OCI-LY3 (cell line): ENCODE data around the gene BLOC1S4.
A peak's percentile ranks its signal among the peaks of the same experiment; 100 is the strongest.

Source experiments
- EZH2phosphoT487 ChIP-seq: fragments of 200-600 bp; shearing (Covaris generic); IDR thresholded peaks from 2 replicates; pipeline ENCODE4 v1.6.1; 2018; ENCODE audit warnings: antibody characterized with exemption, mixed run types, low read depth
- TF ChIP-seq, protein P1 (sequence below): fragments of 200-600, 300-600 bp; sonication (generic); IDR thresholded peaks from 2 replicates; pipeline ENCODE4 v1.5.1; 2014; ENCODE audit warnings: antibody characterized with exemption, low read length, low read depth

- TF ChIP-seq, protein P1, sequence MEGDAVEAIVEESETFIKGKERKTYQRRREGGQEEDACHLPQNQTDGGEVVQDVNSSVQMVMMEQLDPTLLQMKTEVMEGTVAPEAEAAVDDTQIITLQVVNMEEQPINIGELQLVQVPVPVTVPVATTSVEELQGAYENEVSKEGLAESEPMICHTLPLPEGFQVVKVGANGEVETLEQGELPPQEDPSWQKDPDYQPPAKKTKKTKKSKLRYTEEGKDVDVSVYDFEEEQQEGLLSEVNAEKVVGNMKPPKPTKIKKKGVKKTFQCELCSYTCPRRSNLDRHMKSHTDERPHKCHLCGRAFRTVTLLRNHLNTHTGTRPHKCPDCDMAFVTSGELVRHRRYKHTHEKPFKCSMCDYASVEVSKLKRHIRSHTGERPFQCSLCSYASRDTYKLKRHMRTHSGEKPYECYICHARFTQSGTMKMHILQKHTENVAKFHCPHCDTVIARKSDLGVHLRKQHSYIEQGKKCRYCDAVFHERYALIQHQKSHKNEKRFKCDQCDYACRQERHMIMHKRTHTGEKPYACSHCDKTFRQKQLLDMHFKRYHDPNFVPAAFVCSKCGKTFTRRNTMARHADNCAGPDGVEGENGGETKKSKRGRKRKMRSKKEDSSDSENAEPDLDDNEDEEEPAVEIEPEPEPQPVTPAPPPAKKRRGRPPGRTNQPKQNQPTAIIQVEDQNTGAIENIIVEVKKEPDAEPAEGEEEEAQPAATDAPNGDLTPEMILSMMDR: peak; percentile 96
- no peak for TF ChIP-seq EZH2phosphoT487
Measured at GRCh38 chr4:6720202-6720699, 4.3 kb downstream of the BLOC1S4 start.
